HEK293T (cell line): ENCODE measurements around the gene DYNC2I2.
"Not testable (repeated sequence)": the region's sequence is repeated elsewhere in the genome, so short reads cannot be mapped to it uniquely, and the experiment has no call there.

Experiments used
- CTCF ChIA-PET: fragments of 350-600 bp; formaldehyde crosslinking; extraction: SDS; loops from one replicate; lab custom pipeline; 2021; ENCODE audit warnings: antibody characterized with exemption, inconsistent platforms; lab: Yijun Ruan, JAX
- POLR2A ChIA-PET: fragments of 350-600 bp; formaldehyde crosslinking; extraction: SDS; loops from one replicate; lab custom pipeline; 2020; ENCODE audit warnings: antibody characterized with exemption, inconsistent platforms; lab: Yijun Ruan, JAX
- DNase-seq: peaks from one replicate; pipeline ENCODE4 v3.0.0; 2012; ENCODE audit warnings: mixed read lengths; ENCODE audit errors: extremely low spot score
- ARNT ChIP-seq: fragments of 450-650 bp; IDR thresholded peaks from 2 replicates; pipeline ENCODE4 v1.6.1; 2017; ENCODE audit warnings: mild to moderate bottlenecking
- BHLHE40 ChIP-seq: fragments of 450-650 bp; IDR thresholded peaks from 2 replicates; pipeline ENCODE4 v1.6.1; 2016; ENCODE audit warnings: mild to moderate bottlenecking, moderate library complexity, borderline replicate concordance
- CTBP1 ChIP-seq: fragments of 450-650 bp; IDR thresholded peaks from 2 replicates; pipeline ENCODE4 v1.6.1; 2016; ENCODE audit warnings: borderline replicate concordance
- ELF4 ChIP-seq: fragments of 450-650 bp; IDR thresholded peaks from 2 replicates; pipeline ENCODE4 v1.6.1; 2017; ENCODE audit warnings: antibody characterized with exemption
- FOXA1 ChIP-seq: fragments of 450-650 bp; IDR thresholded peaks from 2 replicates; pipeline ENCODE4 v1.6.1; 2016; ENCODE audit warnings: mild to moderate bottlenecking
- FOXK2 ChIP-seq: fragments of 450-650 bp; IDR thresholded peaks from 2 replicates; pipeline ENCODE4 v1.6.1; 2016; ENCODE audit warnings: mild to moderate bottlenecking
- FOXM1 ChIP-seq: fragments of 450-650 bp; IDR thresholded peaks from 2 replicates; pipeline ENCODE4 v1.6.1; 2017; ENCODE audit warnings: mild to moderate bottlenecking, borderline replicate concordance
- HDGF ChIP-seq: fragments of 450-650 bp; IDR thresholded peaks from 2 replicates; pipeline ENCODE4 v1.6.1; 2017; ENCODE audit warnings: antibody characterized with exemption, borderline replicate concordance
- L3MBTL2 ChIP-seq: fragments of 450-650 bp; conservative IDR thresholded peaks from 2 replicates; pipeline ENCODE4 v1.6.1; 2016; ENCODE audit warnings: mild to moderate bottlenecking
- LEF1 ChIP-seq: fragments of 450-650 bp; IDR thresholded peaks from 2 replicates; pipeline ENCODE4 v1.6.1; 2017; ENCODE audit warnings: mild to moderate bottlenecking, borderline replicate concordance
- NFRKB ChIP-seq: fragments of 450-650 bp; IDR thresholded peaks from 2 replicates; pipeline ENCODE4 v1.6.1; 2016; ENCODE audit warnings: mild to moderate bottlenecking, moderate library complexity
- SP1 ChIP-seq: fragments of 450-650 bp; IDR thresholded peaks from 2 replicates; pipeline ENCODE4 v1.6.1; 2017
- SUZ12 ChIP-seq: fragments of 450-650 bp; IDR thresholded peaks from 2 replicates; pipeline ENCODE4 v1.6.1; 2016; ENCODE audit warnings: mild to moderate bottlenecking
- TARDBP ChIP-seq: fragments of 450-650 bp; IDR thresholded peaks from 2 replicates; pipeline ENCODE4 v1.6.1; 2016
- ZNF384 ChIP-seq: fragments of 450-650 bp; IDR thresholded peaks from 2 replicates; pipeline ENCODE4 v1.6.1; 2016
- TF ChIP-seq, protein P1 (sequence below): fragments of 450-650 bp; IDR thresholded peaks from 2 replicates; pipeline ENCODE4 v1.6.1; 2016

Gene DYNC2I2

DNA sequence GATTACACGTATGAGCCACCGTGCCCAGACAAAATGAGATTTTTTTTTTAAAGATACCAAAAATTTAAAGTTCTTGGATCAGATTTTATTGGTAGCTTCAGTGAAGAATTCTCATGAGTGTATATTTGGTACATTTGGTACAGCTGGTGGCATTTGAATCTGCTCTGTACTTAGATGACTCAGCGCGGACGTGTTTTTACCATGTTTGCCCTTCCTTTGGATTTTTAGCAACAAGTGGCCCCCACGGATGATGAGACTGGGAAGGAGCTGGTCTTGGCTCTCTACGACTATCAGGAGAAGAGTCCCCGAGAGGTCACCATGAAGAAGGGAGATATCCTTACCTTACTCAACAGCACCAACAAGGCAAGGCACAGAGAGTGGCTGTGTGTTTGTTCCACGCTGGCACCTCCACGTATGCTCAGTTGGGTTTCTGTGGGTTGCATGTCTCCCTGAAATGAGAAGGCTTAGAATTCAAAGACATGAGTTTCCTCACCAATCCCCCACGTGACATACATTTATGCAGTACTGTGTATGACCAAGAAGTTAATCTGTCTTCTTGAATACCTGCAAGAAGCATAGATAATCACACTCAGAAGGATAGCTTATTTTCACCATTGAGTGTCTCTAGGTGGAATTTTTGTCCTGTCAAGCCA is 67.9 kb downstream of the DYNC2I2 start:
- TF ChIP-seq FOXK2 = no peak
- TF ChIP-seq BHLHE40 = no peak
- TF ChIP-seq FOXM1 = no peak
- no peak for TF ChIP-seq SUZ12
- TF ChIP-seq, protein P1, sequence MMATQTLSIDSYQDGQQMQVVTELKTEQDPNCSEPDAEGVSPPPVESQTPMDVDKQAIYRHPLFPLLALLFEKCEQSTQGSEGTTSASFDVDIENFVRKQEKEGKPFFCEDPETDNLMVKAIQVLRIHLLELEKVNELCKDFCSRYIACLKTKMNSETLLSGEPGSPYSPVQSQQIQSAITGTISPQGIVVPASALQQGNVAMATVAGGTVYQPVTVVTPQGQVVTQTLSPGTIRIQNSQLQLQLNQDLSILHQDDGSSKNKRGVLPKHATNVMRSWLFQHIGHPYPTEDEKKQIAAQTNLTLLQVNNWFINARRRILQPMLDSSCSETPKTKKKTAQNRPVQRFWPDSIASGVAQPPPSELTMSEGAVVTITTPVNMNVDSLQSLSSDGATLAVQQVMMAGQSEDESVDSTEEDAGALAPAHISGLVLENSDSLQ = no peak
- no peak for TF ChIP-seq L3MBTL2
- TF ChIP-seq FOXA1 = no peak
- TF ChIP-seq ELF4 = no peak
- TF ChIP-seq LEF1 = no peak
- TF ChIP-seq SP1 = no peak
- TF ChIP-seq CTBP1 = no peak
- no peak for TF ChIP-seq TARDBP
- TF ChIP-seq ZNF384 = no peak
- TF ChIP-seq HDGF = no peak
- no peak for TF ChIP-seq NFRKB
- TF ChIP-seq ARNT = no peak
- DNase-seq = no peak
- POLR2A ChIA-PET = no interaction called here
- CTCF ChIA-PET = interaction anchor here (0.6 kb wide), 1 partner anchor 9 kb away, joined by 5 read pairs; no protein-coding TSS in a partner anchor

DNA sequence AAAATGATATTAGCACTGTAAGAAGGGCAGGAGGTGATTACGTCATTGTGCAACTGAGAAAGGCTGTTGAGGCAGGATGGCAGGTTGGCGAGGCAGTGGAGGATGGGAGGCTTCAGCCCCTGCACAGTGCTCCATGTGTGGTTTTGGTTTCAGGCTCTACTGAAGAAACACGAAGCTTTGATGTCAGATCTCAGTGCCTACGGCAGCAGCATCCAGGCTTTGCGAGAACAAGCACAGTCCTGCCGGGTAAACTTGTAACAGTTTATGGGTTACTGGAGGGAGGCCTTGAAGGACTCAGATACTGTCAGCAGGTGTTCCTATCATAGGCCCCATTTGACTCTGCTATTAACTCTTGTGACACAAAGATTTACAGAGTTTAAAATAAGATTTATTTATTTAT is 69.2 kb downstream of the DYNC2I2 start:
- no peak for DNase-seq
- no peak for TF ChIP-seq HDGF
- no peak for TF ChIP-seq L3MBTL2
- no peak for TF ChIP-seq TARDBP
- no peak for TF ChIP-seq ZNF384
- TF ChIP-seq FOXK2 = no peak
- TF ChIP-seq NFRKB = no peak
- no peak for TF ChIP-seq LEF1
- no peak for TF ChIP-seq FOXM1
- no peak for TF ChIP-seq BHLHE40
- TF ChIP-seq CTBP1 = no peak
- no peak for TF ChIP-seq SP1
- no peak for TF ChIP-seq SUZ12
- TF ChIP-seq, protein P1 = no peak
- no peak for TF ChIP-seq ARNT
- TF ChIP-seq ELF4 = no peak
- no peak for TF ChIP-seq FOXA1
- CTCF ChIA-PET = interaction anchor here (0.6 kb wide), 1 partner anchor 104 kb away, joined by 6 read pairs; no protein-coding TSS in a partner anchor
- POLR2A ChIA-PET = no interaction called here

DNA sequence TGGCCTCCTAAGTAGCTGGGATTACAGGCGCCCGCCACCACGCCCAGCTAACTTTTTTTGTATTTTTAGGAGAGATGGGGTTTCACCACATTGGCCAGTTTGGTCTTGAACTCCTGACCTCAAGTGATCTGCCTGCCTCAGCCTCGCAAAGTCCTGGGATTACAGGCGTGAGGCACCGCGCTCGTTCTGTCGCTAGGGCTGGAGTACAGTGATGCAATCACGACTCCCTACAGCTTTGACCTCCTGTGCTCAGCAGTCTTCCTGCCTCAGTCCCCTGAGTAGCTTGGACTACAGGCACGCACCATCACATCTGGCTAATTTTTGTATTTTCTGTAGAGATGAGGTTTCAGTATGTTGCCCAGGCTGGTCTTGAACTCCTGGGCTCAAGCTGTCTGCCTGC is 69.7 kb downstream of the DYNC2I2 start:
- DNase-seq, CTCF ChIA-PET, POLR2A ChIA-PET: not testable (repeated sequence)

DNA sequence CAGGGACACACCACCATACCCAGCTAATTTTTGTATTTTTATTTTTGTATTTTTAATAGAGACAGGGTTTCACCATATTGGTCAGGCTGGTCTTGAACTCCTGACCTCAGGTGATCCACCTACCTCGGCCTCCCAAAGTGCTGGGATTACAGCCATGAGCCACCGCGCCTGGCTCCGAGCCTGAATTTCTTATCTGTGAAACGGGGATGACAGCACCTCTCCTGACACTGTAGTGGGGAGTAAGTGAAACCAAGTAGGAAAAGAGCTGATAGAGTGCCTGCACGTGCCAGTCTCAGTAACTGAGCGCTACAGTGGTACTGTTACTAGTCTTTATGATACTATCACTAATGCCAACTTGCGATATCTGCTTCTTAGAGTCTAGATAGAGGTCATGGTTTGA is 71.5 kb downstream of the DYNC2I2 start:
- CTCF ChIA-PET, DNase-seq, POLR2A ChIA-PET: not testable (repeated sequence)
